ENCODE measurements around the gene ADSL.

GRCh38 chr22:40383905-40384304 lies 37.6 kb downstream of the ADSL start:
- no peak for TF ChIP-seq CTCF (IDR thresholded peaks at IDR 0.05; ENCODE audit: insufficient read depth, low read depth, low read length)
- TF ChIP-seq EZH2 (IDR thresholded peaks at IDR 0.05; ENCODE audit: insufficient read depth, low read length), result no peak

All from astrocyte (in vitro differentiated cells and primary cell).